Activated naive CD4-positive, alpha-beta T cell treated with anti-CD3 and anti-CD28 coated beads for 36 hours (primary cell): ENCODE data around the gene OSMR. TPM values are rescaled to one million over a fixed set of nuclear protein-coding genes. Genes with fewer than 3 reads are reported as not detected.
A peak's percentile ranks its signal among the peaks of the same experiment; 100 is the strongest.
"Not testable (repeated sequence)": the region's sequence is repeated elsewhere in the genome, so short reads cannot be mapped to it uniquely, and the experiment has no call there.

Experiments
- CTCF ChIA-PET: fragments of 350-600 bp; sonication (Branson Sonifier 250); formaldehyde crosslinking; loops from one replicate; lab custom pipeline; 2021; ENCODE audit warnings: antibody characterized with exemption; lab: Charles Lee
- DNase-seq: peaks from one replicate; pipeline ENCODE4 v3.0.0-alpha.2; 2020
- H3K27ac Mint-ChIP-seq: one replicate; pipeline ENCODE4 v1.8.0; 2021; ENCODE audit warnings: mild to moderate bottlenecking, mixed read lengths
- H3K27me3 Mint-ChIP-seq: one replicate; pipeline ENCODE4 v1.8.0; 2021; ENCODE audit warnings: low read depth, mixed read lengths
- H3K36me3 Mint-ChIP-seq: one replicate; pipeline ENCODE4 v1.8.0; 2021; ENCODE audit warnings: low read depth, mixed read lengths
- H3K4me1 Mint-ChIP-seq: one replicate; pipeline ENCODE4 v1.8.0; 2021; ENCODE audit warnings: low read depth, mixed read lengths
- H3K4me3 Mint-ChIP-seq: one replicate; pipeline ENCODE4 v1.8.0; 2021; ENCODE audit warnings: mild to moderate bottlenecking, moderate library complexity, mixed read lengths
- H3K9me3 Mint-ChIP-seq: one replicate; pipeline ENCODE4 v1.8.0; 2021; ENCODE audit warnings: mixed read lengths
- intact Hi-C: fragments of 100-400 bp; cut with micrococcal nuclease; formaldehyde crosslinking; loops from one replicate; pipeline ENCODE4 v1.15.1; 2023
- total RNA-seq, 2 experiments: library from RNA; stranded (reverse); gene quantifications; one replicate each; pipeline ENCODE4 v1.2.3, GENCODE V29; 2021

Gene OSMR
- total RNA-seq, 2 experiments from 2014 or later = 0.17 to 0.43 TPM

DNA sequence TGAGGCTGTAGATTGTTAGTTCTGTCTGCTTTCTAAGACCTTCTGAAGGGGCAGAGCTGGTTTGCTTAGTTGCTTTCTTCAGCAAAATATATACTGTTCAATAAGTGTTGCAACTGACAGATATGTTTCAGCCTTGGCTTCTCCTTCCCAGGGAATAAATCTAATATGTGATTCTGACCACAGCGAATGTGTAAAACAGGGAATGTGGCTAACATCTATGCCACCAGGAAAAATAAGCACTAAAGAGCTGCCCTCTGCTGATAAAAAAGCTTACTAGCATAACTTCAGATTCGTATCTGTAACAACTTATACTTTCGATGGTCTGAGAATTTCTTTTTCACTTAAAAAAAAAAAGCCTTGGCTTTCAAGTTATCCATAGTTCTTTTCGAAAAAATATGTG, 13.0 kb upstream of the OSMR start:
- Mint-ChIP-seq H3K36me3 (no peaks in the 10 kb centered on the region), H3K4me1 (no peaks in the 10 kb centered on the region), H3K27ac (no peak overlapping the region), H3K9me3 (no peaks in the 10 kb centered on the region), H3K4me3 (no peak overlapping the region), H3K27me3 (peaks cover 15% of the 10 kb centered on the region)
- intact Hi-C loops = loop anchor here (1.0 to 10.0 kb wide), 2 partner anchors 247 to 712 kb away; no protein-coding TSS in a partner anchor
- CTCF ChIA-PET = interaction anchor here (0.5 to 1.3 kb wide), 5 partner anchors 9 to 266 kb away, joined by 3 to 5 read pairs (median 4); no protein-coding TSS in a partner anchor
- no peak for DNase-seq

DNA sequence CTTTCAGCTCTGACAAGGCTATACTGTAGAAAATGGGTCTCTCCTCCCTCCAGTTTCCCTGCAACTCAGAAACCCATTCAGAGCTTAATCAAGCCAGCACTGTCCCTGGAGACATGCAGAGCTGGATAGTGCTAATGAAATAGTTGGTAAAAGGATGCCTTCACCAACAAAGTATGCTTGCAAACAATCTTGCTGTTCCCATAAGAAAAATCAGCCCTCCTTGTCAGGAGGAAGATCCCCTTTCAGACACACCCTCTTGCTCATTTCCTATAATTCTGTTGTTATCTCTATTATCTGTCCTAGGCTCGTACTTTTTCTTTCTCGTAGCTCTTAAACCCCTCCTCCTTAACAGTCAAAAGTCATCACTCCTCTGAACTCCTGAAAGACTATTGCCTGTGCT, 9.9 kb upstream of the OSMR start:
- DNase-seq = no peak
- no peaks in the 10 kb centered on the region for H3K9me3 Mint-ChIP-seq
- H3K36me3 Mint-ChIP-seq = no peaks in the 10 kb centered on the region
- H3K27ac Mint-ChIP-seq = no peak overlapping the region
- CTCF ChIA-PET = interaction anchor here (1.5 kb wide), 1 partner anchor 8 kb away, joined by 3 read pairs; no protein-coding TSS in a partner anchor
- intact Hi-C loops = loop anchor here (10.0 kb wide), 1 partner anchor 709 kb away; no protein-coding TSS in a partner anchor
- peaks cover 16% of the 10 kb centered on the region for H3K27me3 Mint-ChIP-seq
- no peak overlapping the region for H3K4me3 Mint-ChIP-seq
- H3K4me1 Mint-ChIP-seq = no peaks in the 10 kb centered on the region

GRCh38 chr5:38837416-38837815, 8.4 kb upstream of the OSMR start:
- intact Hi-C loops = loop anchor here (10.0 kb wide), 1 partner anchor 707 kb away; no protein-coding TSS in a partner anchor
- peaks cover 12% of the 10 kb centered on the region for H3K27me3 Mint-ChIP-seq
- H3K4me1 Mint-ChIP-seq = no peaks in the 10 kb centered on the region
- H3K36me3 Mint-ChIP-seq = no peaks in the 10 kb centered on the region
- no peaks in the 10 kb centered on the region for H3K9me3 Mint-ChIP-seq
- H3K27ac Mint-ChIP-seq = no peak overlapping the region
- no peak for DNase-seq
- CTCF ChIA-PET = interaction anchor here (1.2 to 2.0 kb wide), 3 partner anchors 10 to 396 kb away, joined by 3 to 10 read pairs (median 3); no protein-coding TSS in a partner anchor
- no peak overlapping the region for H3K4me3 Mint-ChIP-seq

DNA sequence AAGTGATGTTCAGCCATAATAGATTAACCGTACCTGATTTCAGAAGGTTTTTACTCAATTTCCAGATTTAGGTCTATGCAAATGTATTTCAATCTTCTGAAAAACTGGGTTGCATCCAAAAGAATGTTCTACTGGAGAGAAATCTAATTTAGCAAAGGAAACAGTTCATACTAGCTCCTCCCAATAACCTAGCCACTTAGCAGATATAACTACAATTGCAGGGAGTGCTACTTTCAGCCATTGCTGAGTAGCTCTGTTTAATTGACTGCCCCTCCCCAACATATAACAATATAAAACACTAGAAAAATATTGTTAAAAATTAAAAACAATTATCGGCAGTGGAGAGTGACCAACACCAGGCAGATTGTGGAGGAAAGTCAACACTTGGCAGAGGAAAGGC, 7.9 kb upstream of the OSMR start:
- CTCF ChIA-PET = interaction anchor here (1.2 to 2.0 kb wide), 2 partner anchors 9 to 396 kb away, joined by 3 to 10 read pairs; no protein-coding TSS in a partner anchor
- Mint-ChIP-seq H3K27me3 (peaks cover 17% of the 10 kb centered on the region), H3K27ac (no peak overlapping the region), H3K36me3 (no peaks in the 10 kb centered on the region), H3K9me3 (no peaks in the 10 kb centered on the region), H3K4me1 (no peaks in the 10 kb centered on the region), H3K4me3 (no peak overlapping the region)
- intact Hi-C loops = loop anchor here (10.0 kb wide), 1 partner anchor 707 kb away; no protein-coding TSS in a partner anchor
- DNase-seq = no peak

DNA sequence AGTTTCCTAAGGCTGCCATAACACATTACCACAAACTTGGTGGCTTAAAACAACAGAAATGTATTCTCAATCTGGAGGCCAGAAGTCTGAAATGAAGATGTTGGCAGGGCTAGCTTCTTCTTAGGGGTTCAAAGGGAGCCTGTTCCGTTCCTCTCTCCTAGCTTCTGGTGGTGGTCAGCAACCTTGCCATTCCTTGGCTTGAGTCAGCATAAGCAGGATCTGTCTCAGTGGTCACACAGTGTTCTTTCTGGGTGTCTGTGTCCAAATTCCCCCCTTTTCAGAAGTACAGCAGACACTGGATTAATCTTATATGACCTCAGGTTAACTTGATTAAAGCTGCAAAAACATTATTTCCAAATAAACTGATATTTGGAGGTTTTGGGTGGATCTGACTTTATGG, 2.1 kb upstream of the OSMR start:
- Mint-ChIP-seq H3K27ac (no peak overlapping the region), H3K4me1 (peaks cover 5% of the 10 kb centered on the region), H3K27me3 (peaks cover 52% of the 10 kb centered on the region), H3K36me3 (no peaks in the 10 kb centered on the region), H3K4me3 (no peak overlapping the region), H3K9me3 (no peaks in the 10 kb centered on the region)
- intact Hi-C loops = loop anchor here (10.0 kb wide), 2 partner anchors 371 to 441 kb away; partner anchors contain the start of gene FYB1
- CTCF ChIA-PET = interaction anchor here (0.6 kb wide), 2 partner anchors 11 to 650 kb away, joined by 4 to 7 read pairs; no protein-coding TSS in a partner anchor
- no peak for DNase-seq

- CTCF ChIA-PET = interaction anchor here (1.2 to 1.4 kb wide), 2 partner anchors 9 to 405 kb away, joined by 3 read pairs; no protein-coding TSS in a partner anchor
- DNase-seq = no peak
- H3K4me3 Mint-ChIP-seq = peak overlapping the region; percentile 61
- intact Hi-C loops = loop anchor here (10.0 kb wide), 2 partner anchors 368 to 438 kb away; partner anchors contain the start of gene FYB1
- no peak overlapping the region for H3K27ac Mint-ChIP-seq
- H3K4me1 Mint-ChIP-seq = peaks cover 5% of the 10 kb centered on the region
- peaks cover 51% of the 10 kb centered on the region for H3K27me3 Mint-ChIP-seq
- H3K36me3 Mint-ChIP-seq = no peaks in the 10 kb centered on the region
- no peaks in the 10 kb centered on the region for H3K9me3 Mint-ChIP-seq
Measured at GRCh38 chr5:38846379-38847011, 683 bp downstream of the OSMR start.

GRCh38 chr5:38847559-38848347, 1.9 kb downstream of the OSMR start:
- no peaks in the 10 kb centered on the region for H3K36me3 Mint-ChIP-seq
- H3K4me1 Mint-ChIP-seq = peaks cover 5% of the 10 kb centered on the region
- H3K27me3 Mint-ChIP-seq = peaks cover 47% of the 10 kb centered on the region
- H3K27ac Mint-ChIP-seq = no peak overlapping the region
- CTCF ChIA-PET = interaction anchor here (0.6 to 1.4 kb wide), 3 partner anchors 10 to 555 kb away, joined by 3 to 4 read pairs (median 3); no protein-coding TSS in a partner anchor
- H3K4me3 Mint-ChIP-seq = no peak overlapping the region
- intact Hi-C loops = loop anchor here (10.0 kb wide), 2 partner anchors 367 to 437 kb away; partner anchors contain the start of gene FYB1
- H3K9me3 Mint-ChIP-seq = peaks cover 7% of the 10 kb centered on the region
- DNase-seq = no peak

DNA sequence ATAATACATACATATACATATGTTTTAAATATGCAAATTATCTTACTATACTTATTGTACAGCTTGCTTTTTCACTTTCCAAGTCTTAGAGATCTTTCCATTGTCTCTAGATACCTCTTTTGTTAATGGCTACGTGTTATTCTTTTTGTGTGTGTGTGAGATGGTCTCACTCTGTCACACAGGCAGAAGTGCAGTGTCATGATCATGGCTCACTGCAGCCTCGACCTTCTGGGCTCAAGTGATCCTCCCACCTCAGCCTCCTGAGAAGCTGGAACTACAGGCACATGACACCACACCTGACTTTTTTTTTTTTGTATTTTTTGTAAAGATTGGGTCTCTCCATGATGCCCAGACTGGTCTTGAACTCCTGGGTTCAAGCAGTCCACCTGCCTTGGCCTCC, 2.8 kb downstream of the OSMR start:
- Mint-ChIP-seq H3K36me3 (no peaks in the 10 kb centered on the region), H3K4me1 (peaks cover 5% of the 10 kb centered on the region), H3K9me3 (peaks cover 7% of the 10 kb centered on the region), H3K27ac (no peak overlapping the region), H3K4me3 (no peak overlapping the region), H3K27me3 (peaks cover 42% of the 10 kb centered on the region)
- intact Hi-C loops = loop anchor here (10.0 kb wide), 2 partner anchors 366 to 436 kb away; partner anchors contain the start of gene FYB1
- CTCF ChIA-PET = interaction anchor here (1.0 kb wide), 1 partner anchor 16 kb away, joined by 4 read pairs; no protein-coding TSS in a partner anchor
- no peak for DNase-seq

DNA sequence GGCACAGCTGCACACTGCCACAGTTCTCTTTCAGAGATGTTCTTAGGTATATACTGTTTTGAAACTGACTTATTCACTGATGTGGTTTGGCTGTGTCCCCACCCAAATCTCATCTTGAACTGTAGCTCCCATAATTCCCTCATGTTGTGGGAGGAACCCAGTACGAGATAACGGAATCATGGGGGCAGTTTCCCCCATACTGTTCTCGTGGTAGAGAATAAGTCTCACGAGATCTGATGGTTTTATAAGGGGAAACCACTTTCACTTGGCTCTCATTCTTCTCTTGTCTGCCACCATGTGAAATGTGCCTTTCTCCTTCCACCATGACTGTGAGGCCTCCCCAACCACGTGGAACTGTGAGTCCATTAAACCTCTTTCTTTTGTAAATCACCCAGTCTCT, 5.8 kb downstream of the OSMR start:
- peaks cover 28% of the 10 kb centered on the region for H3K27me3 Mint-ChIP-seq
- intact Hi-C loops, H3K4me3 Mint-ChIP-seq, H3K36me3 Mint-ChIP-seq, H3K9me3 Mint-ChIP-seq, DNase-seq, H3K27ac Mint-ChIP-seq, CTCF ChIA-PET, H3K4me1 Mint-ChIP-seq: not testable (repeated sequence)

DNA sequence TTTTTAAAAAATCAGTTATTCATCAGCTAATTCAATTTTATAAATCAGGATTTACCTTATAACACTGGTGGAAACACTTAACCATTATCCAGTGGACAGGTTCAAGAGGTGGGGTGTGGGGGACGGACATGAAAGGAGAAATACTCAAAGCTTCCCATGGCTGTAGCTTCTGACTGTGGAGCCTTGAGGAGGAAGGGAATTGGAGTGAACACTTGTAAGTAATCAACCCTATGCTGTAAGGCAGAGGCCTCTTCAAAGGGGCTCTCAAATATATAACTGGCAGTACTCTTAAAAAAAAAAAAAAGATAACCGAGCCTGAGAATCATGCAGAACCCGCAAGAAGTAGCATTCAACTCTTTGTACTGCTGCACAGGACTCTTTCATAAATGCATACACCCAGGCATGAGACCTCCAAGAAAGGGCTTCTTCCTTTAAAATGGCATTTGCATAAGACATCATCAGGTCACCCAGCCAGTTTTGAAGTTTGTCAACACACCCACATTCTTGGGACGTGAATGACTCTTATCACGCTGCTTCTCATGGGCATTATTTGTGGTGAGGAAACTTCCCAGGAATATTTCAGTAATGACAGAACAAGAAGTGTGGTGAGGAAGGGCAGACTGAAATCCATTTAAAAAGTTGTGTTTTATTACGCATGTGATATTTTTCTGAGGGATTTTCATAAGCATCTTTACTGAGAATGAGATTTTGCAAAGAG, 8.1 kb downstream of the OSMR start:
- Mint-ChIP-seq H3K9me3 (peaks cover 7% of the 10 kb centered on the region), H3K27me3 (peaks cover 15% of the 10 kb centered on the region), H3K27ac (no peak overlapping the region), H3K36me3 (no peaks in the 10 kb centered on the region), H3K4me1 (no peaks in the 10 kb centered on the region), H3K4me3 (no peak overlapping the region)
- CTCF ChIA-PET = no interaction called here
- intact Hi-C loops = no loop called here
- DNase-seq = no peak

GRCh38 chr5:38854907-38855306, 9.1 kb downstream of the OSMR start:
- H3K36me3 Mint-ChIP-seq = no peaks in the 10 kb centered on the region
- peaks cover 21% of the 10 kb centered on the region for H3K27me3 Mint-ChIP-seq
- CTCF ChIA-PET = no interaction called here
- no peaks in the 10 kb centered on the region for H3K4me1 Mint-ChIP-seq
- no peak overlapping the region for H3K4me3 Mint-ChIP-seq
- intact Hi-C loops = no loop called here
- peaks cover 7% of the 10 kb centered on the region for H3K9me3 Mint-ChIP-seq
- DNase-seq = no peak
- H3K27ac Mint-ChIP-seq = no peak overlapping the region
